DOHH2 (cell line): ENCODE data around the gene INHBE.

ENCODE experiments used
- CTCF ChIP-seq: fragments of 200-600 bp; sonication (generic); IDR thresholded peaks from one replicate; pipeline ENCODE4 v1.5.1; 2014; ENCODE audit warnings: antibody characterized with exemption, mild to moderate bottlenecking, low read depth, low read length; ENCODE audit not compliant: poor library complexity, severe bottlenecking
- EZH2phosphoT487 ChIP-seq: fragments of 200-600 bp; sonication (generic); IDR thresholded peaks from 2 replicates; pipeline ENCODE4 v1.6.1; 2017; ENCODE audit warnings: borderline replicate concordance, mild to moderate bottlenecking, antibody characterized with exemption, low read length, moderate library complexity, mixed read lengths

GRCh38 chr12:57477710-57478681, 22.9 kb downstream of the INHBE start:
- TF ChIP-seq CTCF (no peak), EZH2phosphoT487 (no peak)
